NCI-H1417 (cell line): ENCODE results near the gene TRPM2.

Experiments used
- DNase-seq, 3 experiments: peaks; one replicate each; lab custom pipeline; 2025; lab: John Stamatoyannopoulos, UW

Gene TRPM2

DNA sequence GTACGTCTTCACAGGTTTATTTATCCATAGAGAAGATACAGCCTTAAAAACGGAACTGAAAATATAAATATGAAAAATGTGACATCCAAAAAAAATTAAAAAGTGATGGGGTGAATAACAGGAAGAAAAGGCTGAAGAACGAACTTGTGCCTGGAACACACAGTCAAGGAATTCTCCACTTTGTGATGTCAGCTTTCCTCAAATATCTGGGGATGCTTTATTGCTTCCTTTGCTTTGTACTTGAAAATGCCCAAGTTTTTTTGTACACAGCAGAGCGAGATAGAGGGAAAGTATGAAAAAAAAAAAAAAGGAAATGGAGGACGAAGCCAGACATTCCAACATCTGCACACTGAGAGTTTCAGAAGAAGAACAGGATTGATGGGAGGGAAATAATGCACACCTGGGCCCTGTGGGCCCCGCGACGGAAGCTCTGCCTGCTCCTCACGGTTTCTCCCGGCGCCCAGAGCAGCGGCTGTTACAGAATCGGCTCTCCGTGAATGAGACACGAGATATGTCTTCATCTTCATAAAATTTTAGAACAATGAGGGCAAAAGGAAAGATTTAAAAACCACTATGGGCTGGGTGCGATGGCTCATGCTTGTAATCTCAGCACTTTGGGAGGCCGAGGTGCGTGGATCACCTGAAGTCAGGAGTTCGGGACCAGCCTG lies 91.9 kb downstream of the TRPM2 start:
- no peak for DNase-seq

DNA sequence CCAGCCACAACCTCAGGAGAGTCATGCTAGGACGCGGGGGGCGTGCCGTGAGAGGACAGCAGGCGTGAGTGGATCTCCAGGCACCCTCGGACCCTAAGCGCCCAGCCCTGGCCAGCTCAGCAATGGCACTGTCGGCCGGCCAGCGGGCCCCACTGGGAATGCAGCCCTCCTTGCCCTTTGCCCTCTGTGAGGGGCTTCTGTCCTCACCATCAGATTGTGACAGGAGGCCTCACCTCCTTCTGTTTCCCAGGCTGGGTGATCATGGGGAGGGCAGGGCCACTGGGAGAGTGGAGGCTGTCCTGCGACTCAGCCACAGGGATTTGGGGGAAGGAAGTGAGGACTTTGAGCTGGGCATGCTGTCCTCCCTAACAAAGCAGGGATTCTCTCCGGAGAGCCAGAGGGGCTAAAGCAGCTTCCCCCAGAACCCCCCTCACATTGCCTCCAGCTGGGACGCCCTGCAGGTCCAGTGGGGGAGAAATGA lies 95.3 kb downstream of the TRPM2 start:
- DNase-seq = no peak

DNA sequence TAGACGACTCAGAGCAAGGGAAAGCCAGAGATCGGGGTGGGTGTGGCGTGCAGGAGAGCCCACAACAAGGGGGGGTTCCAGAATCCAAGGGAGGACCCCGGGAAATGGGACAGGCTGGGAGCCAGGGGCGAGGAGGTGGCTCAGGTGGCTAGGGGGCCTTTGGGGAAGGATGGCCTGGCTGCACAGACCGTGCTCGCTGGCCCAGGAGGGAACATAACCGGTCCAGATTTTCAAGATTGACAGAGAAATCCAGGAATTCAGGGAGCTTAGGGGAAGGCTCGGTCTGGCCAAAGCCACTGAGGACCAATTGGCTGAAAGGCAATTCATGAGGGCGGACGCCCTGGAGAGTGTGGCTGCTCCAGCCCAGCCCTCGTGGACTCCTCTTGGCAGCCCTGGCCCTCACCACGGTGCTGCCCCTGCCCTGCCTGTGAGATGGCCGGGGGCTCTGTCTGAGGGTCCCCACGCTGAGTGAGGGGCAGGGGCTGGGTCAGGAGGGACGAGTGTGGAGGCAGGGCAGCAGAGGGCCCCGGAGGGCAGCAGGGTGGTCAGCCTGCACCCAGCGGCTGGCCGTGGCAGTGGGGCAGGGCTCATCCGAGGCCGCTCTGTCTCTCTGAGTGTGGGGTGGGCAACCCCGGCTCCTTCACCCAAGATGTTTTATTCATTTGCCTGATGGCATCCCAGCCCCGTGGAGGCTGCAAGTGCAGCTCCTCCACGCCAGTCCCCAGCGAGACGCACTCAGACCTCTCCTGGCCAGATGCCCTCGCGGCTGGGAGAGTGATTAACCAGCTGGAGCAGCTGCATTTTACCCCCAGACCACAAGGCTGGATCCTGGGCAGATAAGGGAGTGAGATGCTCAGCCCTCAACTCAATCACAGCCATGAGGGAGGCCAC lies 96.3 kb downstream of the TRPM2 start:
- DNase-seq = no peak

DNA sequence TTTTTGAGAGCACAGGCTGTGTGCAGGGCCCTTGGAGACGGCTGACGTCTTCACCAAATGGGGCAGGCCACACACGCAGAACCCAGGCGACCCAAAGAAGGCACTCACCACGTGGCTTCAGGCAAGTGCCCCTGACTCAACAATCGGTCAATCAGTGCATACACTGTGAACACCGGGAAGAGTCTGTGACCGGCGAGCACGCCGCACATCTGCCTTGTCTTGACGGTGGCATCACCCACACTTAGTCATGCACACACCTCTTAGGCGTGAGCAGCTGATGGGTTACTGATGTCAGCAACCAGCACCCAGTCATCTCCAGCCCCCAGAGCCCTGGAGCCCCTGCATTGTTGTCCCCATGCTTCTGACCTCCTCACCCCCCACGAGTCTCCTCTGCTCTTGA lies 97.0 kb downstream of the TRPM2 start:
- no peak for DNase-seq

DNA sequence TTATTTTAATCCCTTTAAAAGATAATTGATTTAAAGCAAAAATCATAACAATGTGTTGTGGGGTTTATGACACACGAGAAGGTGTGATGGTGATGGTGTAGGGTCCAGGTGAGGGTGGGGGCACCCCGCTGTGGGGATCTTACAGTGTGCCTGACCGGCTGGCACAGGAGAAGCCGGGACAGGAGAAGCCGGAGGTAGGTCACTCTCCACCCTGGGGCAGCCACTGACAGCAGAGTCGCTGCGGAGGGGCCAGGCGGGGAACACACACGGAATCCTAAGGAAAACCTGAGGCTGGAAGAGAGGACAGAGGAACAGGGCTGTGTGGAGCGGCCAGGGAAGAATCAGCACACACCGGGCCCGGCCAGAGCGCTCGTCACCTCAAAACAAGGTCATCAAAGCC lies 97.6 kb downstream of the TRPM2 start:
- no peak for DNase-seq

DNA sequence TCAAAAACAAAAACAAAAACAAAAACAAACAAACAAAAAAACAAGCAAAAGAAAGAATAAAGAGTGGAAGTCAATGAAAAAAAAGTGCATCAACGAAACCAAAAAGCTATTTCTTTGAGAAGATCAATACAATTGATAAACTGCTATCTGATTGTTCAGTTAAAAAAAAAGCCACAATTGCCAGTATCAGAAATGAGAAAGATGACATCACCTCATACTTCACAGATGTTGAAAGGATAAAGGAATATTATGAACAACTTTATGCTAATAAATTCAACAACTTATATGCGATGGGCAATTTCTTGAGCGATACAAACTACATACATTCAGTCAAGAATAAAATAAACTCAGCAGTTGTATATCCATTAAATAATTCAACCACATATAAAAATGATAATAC lies 99.7 kb downstream of the TRPM2 start:
- no peak for DNase-seq

DNA sequence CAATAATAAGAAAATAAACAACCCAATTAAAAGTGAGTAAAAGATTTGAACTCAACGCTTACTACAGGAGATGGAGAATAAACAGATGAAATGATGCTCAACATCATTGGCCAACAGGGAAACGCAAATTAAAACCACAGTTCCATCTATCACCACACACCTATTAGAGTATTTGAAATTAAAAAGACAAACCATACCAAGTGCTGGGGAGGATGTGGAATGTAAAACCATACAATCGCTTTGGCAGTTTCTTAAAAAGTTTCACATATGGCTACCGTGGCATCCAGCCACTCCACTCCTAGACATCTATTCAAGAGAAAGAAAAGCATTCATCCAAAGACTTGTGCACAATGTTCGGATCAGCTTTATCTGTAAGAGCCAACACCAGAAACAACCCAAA lies 100.6 kb downstream of the TRPM2 start:
- DNase-seq = no peak

DNA sequence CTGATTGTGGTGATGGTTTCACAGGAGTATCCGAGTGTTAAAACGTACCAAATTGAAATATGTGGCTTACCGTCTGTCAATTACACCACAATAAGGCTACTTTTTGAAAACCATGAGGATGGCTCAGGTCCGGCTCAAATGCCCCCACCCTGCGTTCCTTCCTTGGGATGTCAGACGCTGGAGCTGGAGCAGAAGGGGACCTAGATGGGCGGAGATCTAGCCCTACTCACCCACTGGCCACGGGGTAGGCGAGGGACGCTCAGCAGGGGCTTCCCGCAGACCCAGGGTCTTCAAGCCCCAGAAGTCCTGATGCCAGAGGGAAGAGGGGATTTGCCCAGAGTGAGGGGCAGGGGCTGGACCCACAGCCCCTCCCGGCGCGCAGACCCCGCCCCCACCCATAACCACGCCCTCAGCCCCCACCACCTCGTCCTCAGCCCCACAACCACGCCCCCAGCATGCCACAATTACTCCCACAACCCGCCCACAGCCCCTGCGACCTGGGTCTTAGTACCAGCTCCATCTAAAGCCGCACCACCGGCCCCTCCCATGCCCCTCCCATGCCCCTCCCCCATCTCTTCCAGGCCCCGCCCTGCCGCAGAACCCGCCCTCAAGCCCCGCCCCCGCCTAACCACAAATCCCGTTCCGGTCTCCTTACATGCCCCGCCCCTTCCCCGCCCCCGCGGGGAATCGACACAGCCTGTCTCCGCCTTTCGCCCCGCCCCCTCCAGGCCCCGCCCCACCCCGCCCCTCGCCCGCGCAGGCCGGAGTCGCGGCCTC lies 101.5 kb downstream of the TRPM2 start, which contains the start of gene LRRC3:
LRRC3 (plus strand) TSS at position 764 of the 777 bp plus-strand sequence. CDS start 1,135 bp downstream, outside the sequence.
- peak; percentile 85 to 95 (median 94) for DNase-seq

DNA sequence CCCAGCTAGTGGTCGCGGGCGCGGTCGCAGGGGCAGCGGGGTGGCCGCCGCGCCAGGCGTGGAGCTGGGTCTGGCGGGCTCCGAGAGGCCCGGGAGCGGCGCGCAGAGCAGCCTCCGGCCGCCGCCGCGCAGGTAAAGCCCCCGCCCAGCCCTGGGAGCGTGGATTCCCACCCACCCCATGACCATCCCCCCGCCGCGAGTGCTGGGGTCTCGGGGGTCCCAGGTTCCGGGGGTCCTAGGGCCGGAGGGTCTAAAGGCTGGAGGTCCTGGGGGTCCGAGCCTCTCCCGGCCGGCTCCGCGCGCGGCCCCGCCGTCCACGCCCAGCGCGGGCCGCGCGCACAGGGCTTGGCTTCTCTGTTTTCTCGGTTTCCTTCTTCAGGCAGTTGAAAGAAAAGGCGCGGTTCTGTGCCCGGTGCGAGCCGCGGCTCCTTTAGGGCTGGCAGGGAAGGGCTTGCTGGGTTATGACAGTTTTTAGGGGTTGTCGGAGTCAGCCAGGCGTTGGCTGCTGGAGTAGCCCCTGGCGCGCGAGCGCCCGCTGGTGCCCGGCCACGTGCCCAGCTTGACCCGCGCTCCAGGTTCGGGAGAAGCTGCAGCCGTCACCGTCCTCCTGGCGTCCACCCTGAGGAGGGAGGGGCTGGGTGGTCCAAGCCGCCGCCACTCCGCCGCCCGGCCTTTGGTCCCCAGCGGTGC lies 102.2 kb downstream of the TRPM2 start:
- DNase-seq = peak; percentile 37 to 68 (median 68)

DNA sequence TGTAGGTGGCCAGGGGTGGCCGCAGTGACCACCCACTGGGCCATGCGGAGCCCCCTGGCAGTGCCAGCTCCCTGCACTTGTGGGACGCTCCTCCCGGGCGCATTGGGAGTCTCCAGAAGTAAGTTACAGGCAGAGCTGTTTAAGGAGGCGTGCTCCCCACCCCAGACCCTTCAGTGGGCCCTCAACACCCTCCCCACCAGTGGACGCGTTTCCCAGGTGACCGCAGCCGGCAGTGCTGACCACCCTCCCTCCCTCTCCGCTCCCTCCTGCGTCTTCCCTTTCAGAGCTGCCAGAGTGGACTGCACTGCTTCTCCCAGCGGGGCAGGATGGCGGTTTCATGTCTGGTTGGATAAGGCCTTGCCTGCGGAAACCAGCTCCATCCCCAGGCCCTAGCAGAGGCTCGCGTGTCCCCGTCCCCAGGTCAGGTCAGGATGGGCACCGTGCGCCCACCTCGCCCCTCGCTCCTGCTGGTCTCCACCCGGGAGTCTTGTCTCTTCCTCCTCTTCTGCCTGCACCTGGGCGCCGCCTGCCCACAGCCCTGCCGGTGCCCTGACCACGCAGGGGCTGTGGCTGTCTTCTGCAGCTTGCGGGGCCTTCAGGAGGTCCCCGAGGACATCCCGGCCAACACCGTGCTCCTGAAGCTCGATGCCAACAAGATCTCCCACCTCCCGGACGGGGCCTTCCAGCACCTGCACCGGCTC lies 102.9 kb downstream of the TRPM2 start:
- no peak for DNase-seq

DNA sequence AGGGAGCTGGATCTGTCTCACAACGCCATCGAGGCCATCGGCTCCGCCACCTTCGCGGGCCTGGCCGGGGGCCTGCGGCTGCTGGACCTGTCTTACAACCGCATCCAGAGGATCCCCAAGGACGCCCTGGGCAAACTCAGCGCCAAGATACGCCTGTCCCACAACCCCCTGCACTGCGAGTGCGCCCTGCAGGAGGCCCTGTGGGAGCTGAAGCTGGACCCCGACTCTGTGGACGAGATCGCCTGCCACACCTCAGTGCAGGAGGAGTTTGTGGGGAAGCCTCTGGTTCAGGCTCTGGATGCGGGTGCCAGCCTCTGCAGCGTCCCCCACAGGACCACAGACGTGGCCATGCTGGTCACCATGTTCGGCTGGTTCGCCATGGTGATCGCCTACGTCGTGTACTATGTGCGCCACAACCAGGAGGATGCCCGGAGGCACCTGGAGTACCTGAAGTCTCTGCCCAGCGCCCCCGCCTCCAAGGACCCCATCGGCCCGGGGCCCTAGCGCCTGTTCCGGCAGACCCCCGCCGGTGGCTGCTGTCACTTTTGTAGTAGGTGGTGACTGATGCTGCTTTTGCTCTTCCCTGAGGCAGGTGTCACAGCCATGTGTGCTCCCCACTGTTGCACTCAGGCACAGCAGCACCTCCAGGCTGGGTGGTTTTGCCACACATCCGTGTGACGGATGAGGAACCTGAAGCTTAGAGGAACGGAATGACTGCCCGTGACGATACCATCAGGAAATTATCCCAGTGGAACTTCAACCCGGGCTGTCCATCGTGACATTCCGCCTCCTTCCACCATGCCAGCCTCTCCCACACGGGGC lies 103.7 kb downstream of the TRPM2 start:
- DNase-seq = no peak

DNA sequence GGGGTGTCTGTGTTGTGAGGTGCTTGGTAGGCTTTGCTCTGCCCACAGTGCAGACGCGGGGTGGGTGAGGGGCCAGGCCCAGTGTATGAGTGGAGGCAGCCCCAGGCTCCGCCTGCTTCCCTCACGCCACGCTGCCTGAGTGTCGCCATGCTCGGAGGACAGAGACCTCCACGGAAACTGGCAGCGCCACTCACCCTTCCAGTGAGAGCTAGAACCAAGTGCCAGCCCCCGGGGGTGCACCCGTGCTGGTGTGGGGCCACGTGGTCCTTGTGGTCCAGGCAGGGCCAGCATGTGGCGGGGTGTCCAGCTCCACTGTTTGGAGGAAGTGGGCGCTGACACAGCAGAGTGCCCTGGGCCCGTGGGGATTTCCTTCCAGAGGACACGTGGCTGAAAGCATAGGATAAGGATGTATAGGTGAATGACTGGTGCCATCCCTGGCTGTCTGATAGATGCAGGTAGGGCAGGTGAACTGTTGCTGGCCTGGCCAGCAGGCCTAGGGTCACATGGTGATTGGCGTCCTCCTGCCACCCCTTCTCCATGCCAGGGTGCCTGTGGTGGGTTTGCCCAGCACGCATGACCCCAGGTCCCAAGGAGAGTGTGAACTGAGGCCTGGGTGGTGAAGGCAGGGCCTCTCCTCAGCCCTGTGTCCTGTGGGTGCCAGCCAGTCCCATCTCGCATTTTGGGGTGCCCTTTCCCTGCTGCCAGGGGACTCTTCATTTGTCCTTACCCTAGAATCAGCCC lies 105.7 kb downstream of the TRPM2 start:
- no peak for DNase-seq

DNA sequence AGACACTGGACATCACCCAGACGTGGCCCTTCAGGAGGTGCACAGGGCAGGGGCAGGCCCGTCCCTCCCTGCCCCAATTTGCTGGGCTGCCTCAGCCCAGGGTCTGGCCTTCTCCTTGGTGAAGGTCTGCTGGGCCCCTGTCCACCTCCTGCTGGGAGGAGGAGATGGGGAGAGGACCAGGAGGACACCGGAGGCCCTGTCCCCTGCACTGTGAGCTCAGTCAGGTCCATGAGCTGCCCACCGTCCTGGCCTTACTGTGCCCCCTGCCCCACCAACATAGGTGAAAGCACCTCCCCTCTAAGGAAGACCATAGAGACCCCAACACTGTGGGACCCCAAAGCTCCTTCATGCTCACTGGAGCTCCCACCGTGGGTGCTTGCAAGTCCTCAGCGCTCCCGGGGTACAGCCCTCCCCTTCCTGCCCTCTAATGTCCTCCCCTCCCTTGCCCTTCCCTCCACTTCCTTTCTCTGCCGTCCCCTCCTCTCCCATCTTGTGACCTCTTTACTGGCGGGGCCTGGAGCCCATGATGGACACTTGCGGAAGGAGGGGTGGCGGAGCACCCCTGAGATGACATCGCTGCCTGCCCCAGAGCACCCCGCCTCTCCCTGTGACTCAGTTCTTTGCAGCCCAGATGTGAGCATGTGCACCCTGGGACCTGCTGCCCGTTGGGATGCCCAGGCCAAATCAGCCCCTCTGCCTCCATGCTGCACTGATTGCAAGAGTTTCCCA lies 106.5 kb downstream of the TRPM2 start:
- no peak for DNase-seq

DNA sequence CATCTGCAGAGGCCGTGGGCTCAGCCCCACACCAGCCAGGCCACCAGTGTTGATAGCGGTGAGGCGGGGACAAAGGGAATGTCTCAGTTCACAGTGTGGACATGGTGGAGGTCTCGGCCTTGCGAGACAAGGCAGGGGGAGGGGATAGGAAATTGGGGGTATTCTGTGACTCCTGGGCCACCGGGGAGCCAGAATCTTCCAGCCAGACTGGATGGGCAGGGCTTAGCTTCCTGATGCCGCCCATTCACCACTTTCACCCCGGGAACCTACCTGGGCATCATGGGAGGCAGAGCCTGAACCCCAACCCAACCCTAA lies 107.0 kb downstream of the TRPM2 start:
- DNase-seq = no peak

DNA sequence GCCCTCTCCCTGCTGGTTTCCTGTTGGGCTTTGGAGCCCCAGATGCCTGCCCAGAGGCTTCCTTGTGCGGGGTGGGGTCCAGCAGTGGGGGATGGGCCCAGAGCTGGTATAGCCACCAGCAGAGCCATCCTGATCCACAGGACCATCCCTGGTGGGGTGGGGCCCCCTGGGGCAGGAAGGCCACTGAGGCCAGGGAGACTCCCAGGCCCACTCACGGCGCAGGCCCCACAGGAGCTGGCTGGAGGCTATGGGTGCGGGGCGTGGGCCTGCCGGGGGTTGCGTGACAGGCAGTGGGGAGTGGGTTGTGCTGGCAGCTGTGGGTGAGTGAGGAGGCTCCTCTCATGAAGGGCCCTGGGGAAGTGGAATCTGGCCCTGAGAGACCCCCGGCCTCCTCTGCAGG lies 107.6 kb downstream of the TRPM2 start:
- no peak for DNase-seq

DNA sequence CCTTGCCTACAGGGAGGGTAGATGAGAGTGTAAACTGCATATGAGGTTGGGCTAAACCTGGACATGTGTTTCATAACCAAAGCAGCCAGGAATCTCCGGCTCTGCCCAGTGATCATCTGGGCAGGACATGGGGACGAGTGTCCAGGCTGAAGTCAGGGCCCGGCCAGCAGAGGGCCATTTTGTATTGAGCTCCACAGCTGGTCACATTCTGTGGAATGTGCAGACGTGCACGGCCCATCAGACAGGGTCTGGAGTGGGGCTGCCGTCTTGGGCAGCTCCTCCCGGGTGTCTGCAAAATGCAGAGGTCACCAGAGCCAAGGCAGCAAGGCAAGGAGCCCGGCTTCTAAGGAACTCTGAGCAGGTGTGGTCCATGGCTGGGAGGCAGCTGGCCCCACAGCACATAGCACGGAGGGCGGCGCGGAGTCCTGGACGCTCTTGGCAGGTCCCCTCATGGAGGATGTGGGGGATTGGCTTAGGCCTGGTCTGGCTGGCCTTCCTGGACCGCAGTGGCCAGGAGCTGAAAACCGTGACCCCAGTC lies 108.1 kb downstream of the TRPM2 start:
- no peak for DNase-seq

DNA sequence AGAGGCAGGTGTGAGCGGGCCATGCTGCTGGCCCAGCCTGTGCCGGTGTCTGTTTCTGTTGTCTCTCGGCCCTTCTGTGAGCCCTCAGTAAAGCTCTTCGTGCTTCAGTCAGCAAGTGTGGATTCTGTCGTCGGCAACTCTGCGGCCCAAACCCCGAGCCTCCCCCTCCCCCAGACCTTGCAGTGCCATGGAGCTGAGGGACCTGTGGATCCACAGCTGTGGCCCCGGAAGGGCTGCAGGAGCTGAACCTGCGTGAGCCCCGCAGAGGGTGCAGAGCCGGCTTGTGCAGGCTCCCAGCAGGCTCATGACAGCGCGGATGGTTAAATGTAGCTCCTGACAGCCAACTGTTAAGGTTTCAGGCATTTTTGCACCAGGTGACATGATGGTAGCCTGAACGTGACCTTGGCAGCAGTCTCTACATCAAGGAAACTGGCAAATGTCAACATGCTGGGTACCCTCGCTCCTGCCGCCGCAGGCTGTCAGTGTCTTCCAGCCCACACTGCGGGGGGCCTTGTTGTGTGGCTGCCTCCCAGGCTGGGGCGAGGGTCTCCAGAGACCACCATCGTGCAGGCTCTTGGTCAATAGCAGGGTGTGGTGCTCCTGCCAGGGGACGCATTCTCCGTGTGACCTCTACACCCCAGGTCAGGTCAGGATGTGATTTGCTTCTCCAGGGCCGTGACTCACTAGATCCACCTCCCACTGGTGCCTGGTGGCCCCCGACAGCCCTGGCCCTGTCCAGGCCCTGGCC lies 108.8 kb downstream of the TRPM2 start:
- DNase-seq = no peak

DNA sequence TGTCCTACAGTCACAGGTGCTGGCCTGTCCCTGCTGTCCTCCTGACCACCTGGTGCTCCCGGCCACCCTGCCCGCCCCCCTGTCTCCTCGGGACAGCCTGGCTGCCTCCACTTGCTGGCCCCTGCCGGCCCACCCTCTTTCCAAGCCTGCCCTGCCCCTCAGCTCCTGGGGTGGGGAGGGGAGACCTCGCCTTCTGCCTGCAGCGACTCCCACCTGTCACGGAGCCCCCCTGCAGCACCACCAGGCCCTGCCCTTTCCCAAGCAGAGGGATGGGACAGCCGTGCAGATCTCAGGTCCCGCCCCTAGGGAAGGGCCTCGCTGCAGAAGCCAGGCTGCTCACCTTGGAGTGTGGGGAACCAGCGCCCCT lies 109.4 kb downstream of the TRPM2 start:
- no peak for DNase-seq
